ENCODE data around the gene PDE6A. TPM values are rescaled to one million over a fixed set of nuclear protein-coding genes. Genes with fewer than 3 reads are reported as not detected.

The PDE6A gene
- total and polyA plus RNA-seq, 2 donors from 2014 or later, result 0.03 TPM; not detected in 1

DNA sequence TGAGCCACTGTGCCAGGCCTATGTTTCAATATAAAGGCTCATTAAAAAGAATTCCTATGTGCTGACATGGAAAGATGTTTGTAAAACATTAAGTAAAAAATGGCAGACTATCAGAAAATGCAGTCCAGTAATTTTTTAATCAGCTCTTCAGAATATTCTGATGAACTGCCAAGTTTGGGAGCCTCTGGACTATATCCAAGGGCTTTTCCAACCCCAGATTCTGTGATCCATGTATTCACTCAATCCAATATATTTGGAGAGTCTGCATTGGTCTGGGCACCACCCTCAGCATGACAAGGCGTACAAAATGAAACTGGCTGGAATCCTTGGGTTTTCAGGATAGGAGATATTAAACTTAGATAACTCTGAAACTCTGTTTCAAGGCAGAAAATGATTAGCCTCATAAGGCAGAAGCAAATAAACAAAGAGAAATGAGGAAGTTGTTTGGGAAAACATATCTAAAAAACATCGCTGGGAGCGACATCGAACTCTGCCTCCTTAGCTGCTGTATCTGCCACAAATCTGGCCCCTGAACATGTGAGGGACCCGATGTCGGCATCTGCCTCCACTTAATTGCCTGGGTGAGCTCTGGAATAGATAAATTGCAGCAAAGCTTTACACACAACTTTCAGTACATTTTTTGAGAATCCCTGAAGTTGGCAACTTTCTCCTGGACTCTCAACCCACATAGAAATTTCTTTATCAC, 14.4 kb downstream of the PDE6A start:
- TF ChIP-seq, protein P1, sequence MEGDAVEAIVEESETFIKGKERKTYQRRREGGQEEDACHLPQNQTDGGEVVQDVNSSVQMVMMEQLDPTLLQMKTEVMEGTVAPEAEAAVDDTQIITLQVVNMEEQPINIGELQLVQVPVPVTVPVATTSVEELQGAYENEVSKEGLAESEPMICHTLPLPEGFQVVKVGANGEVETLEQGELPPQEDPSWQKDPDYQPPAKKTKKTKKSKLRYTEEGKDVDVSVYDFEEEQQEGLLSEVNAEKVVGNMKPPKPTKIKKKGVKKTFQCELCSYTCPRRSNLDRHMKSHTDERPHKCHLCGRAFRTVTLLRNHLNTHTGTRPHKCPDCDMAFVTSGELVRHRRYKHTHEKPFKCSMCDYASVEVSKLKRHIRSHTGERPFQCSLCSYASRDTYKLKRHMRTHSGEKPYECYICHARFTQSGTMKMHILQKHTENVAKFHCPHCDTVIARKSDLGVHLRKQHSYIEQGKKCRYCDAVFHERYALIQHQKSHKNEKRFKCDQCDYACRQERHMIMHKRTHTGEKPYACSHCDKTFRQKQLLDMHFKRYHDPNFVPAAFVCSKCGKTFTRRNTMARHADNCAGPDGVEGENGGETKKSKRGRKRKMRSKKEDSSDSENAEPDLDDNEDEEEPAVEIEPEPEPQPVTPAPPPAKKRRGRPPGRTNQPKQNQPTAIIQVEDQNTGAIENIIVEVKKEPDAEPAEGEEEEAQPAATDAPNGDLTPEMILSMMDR (IDR thresholded peaks at IDR 0.05; ENCODE audit: borderline replicate concordance, extremely low read depth, insufficient read depth), result no peak
- DNase-seq (no peak), FAIRE-seq (no peak)
- Histone ChIP-seq H3K27ac (ENCODE audit: low read depth in 2 of 2, low read length in 2 of 2) (no peak overlapping the region), H3K27me3 (ENCODE audit: control insufficient read depth, insufficient read depth, low read length) (no peaks in the 10 kb centered on the region), H3K36me3 (ENCODE audit: control insufficient read depth in 2 of 3, insufficient read depth in 3 of 3, low read length in 3 of 3) (no peaks in the 10 kb centered on the region), H3K4me3 (ENCODE audit: low read length in 3 of 3) (peak overlapping the region in 2 of 3 donors; percentile 18 to 39), H3K9me3 (ENCODE audit: control insufficient read depth in 2 of 3, insufficient read depth in 1 of 3, low read length in 3 of 3) (no peaks in the 10 kb centered on the region), H3K4me1 (ENCODE audit: control insufficient read depth in 2 of 3, insufficient read depth in 2 of 3, low read depth in 1 of 3, low read length in 3 of 3) (no peaks in the 10 kb centered on the region), H3K9ac (ENCODE audit: low read length in 3 of 3) (no peak overlapping the region)
- intact Hi-C loops (cut with DNase I), result no loop called here

DNA sequence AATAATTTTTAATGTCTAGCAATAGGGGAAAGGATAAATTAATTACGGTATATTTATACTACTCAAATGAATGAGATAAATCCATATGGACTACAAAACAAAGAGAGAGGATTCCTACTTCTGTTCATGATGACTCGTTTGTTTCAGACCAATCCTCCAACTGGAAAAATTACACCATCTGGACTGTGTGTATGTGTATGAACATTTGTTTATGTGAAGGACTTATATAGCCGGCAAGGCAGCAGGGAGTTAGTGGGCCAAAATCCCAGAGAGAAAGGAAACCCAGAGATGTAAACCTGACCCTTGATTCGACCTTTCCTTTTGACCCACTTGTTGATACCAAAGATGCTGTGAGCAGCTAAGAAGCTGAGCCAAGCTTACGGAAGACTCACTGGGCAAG, 20.1 kb downstream of the PDE6A start:
- Histone ChIP-seq H3K27ac (ENCODE audit: low read depth in 2 of 2, low read length in 2 of 2) (no peak overlapping the region), H3K4me3 (ENCODE audit: low read length in 3 of 3) (no peak overlapping the region), H3K9ac (ENCODE audit: low read length in 3 of 3) (no peak overlapping the region), H3K36me3 (ENCODE audit: control insufficient read depth in 2 of 3, insufficient read depth in 3 of 3, low read length in 3 of 3) (no peaks in the 10 kb centered on the region), H3K27me3 (ENCODE audit: control insufficient read depth, insufficient read depth, low read length) (no peaks in the 10 kb centered on the region), H3K4me1 (ENCODE audit: control insufficient read depth in 2 of 3, insufficient read depth in 2 of 3, low read depth in 1 of 3, low read length in 3 of 3) (no peaks in the 10 kb centered on the region), H3K9me3 (ENCODE audit: control insufficient read depth in 2 of 3, insufficient read depth in 1 of 3, low read length in 3 of 3) (no peaks in the 10 kb centered on the region)
- TF ChIP-seq, protein P1 (IDR thresholded peaks at IDR 0.05; ENCODE audit: borderline replicate concordance, extremely low read depth, insufficient read depth), result no peak
- FAIRE-seq (no peak), DNase-seq (no peak)
- intact Hi-C loops (cut with DNase I), result no loop called here

DNA sequence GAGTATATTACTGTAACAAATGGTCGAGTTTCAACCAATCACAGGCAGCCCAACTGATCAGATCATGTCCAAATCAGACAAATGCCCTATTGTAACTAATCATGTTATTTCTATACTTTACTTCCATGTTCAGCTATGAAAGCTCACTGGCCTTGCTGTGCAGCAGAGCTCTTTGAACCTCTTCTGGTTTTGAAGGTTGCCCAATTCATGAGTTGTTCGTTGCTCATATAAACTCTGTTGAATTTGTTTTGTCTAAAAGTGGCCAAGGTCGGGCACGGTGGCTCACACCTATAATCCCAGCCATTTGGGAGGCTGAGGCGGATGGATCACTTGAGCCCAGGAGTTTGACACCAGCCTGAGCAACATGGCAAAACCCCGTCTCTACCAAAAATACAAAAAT, 21.6 kb downstream of the PDE6A start:
- Histone ChIP-seq H3K4me1 (ENCODE audit: control insufficient read depth in 2 of 3, insufficient read depth in 2 of 3, low read depth in 1 of 3, low read length in 3 of 3) (no peaks in the 10 kb centered on the region), H3K36me3 (ENCODE audit: control insufficient read depth in 2 of 3, insufficient read depth in 3 of 3, low read length in 3 of 3) (no peaks in the 10 kb centered on the region), H3K27me3 (ENCODE audit: control insufficient read depth, insufficient read depth, low read length) (no peaks in the 10 kb centered on the region), H3K9ac (ENCODE audit: low read length in 3 of 3) (no peak overlapping the region), H3K9me3 (ENCODE audit: control insufficient read depth in 2 of 3, insufficient read depth in 1 of 3, low read length in 3 of 3) (no peaks in the 10 kb centered on the region), H3K4me3 (ENCODE audit: low read length in 3 of 3) (no peak overlapping the region), H3K27ac (ENCODE audit: low read depth in 2 of 2, low read length in 2 of 2) (no peak overlapping the region)
- DNase-seq, result no peak
- TF ChIP-seq, protein P1 (IDR thresholded peaks at IDR 0.05; ENCODE audit: borderline replicate concordance, extremely low read depth, insufficient read depth), result no peak
- intact Hi-C loops (cut with DNase I), result no loop called here
- FAIRE-seq, result no peak

DNA sequence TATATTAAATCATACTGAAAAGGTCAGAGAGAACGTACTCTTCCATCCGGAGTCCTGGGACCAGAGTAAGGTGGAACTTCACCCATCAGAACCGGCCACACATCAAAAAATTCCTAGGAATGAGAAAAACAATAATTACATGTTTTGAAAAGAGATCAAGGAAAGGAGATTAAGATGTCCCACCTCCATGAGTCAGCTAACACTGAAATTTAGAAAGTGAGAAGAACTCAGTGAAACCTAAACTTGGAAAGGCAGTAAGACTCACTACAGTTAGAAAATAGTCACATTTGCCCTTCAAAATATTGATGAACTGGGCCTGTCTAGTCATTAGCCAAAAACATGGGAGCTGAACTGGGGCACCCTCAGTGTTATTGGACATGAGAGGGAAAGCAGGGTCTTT, 23.0 kb downstream of the PDE6A start:
- DNase-seq (no peak), FAIRE-seq (no peak)
- TF ChIP-seq, protein P1 (IDR thresholded peaks at IDR 0.05; ENCODE audit: borderline replicate concordance, extremely low read depth, insufficient read depth), result no peak
- intact Hi-C loops (cut with DNase I), result no loop called here
- Histone ChIP-seq H3K9me3 (ENCODE audit: control insufficient read depth in 2 of 3, insufficient read depth in 1 of 3, low read length in 3 of 3) (no peaks in the 10 kb centered on the region), H3K27me3 (ENCODE audit: control insufficient read depth, insufficient read depth, low read length) (no peaks in the 10 kb centered on the region), H3K4me3 (ENCODE audit: low read length in 3 of 3) (no peak overlapping the region), H3K4me1 (ENCODE audit: control insufficient read depth in 2 of 3, insufficient read depth in 2 of 3, low read depth in 1 of 3, low read length in 3 of 3) (no peaks in the 10 kb centered on the region), H3K27ac (ENCODE audit: low read depth in 2 of 2, low read length in 2 of 2) (no peak overlapping the region), H3K36me3 (ENCODE audit: control insufficient read depth in 2 of 3, insufficient read depth in 3 of 3, low read length in 3 of 3) (no peaks in the 10 kb centered on the region), H3K9ac (ENCODE audit: low read length in 3 of 3) (no peak overlapping the region)

Data from kidney (tissue), 14 donors.